ENCODE results near the gene PI4KB.
"Not testable (repeated sequence)": the region's sequence is repeated elsewhere in the genome, so short reads cannot be mapped to it uniquely, and the experiment has no call there.

PI4KB gene

GRCh38 chr1:151277249-151277648, 50.0 kb downstream of the PI4KB start:
- H3K4me3 ChIP-seq (replicated peaks; ENCODE audit: low read depth, low read length) = no peak overlapping the region
- TF ChIP-seq CTCF (IDR thresholded peaks at IDR 0.05; ENCODE audit: low read depth, low read length, missing control alignments) = no peak
- DNase-seq (ENCODE audit: extremely low read depth, low read depth) = no peak

- H3K4me3 ChIP-seq (replicated peaks; ENCODE audit: low read depth, low read length); DNase-seq (ENCODE audit: extremely low read depth, low read depth): not testable (repeated sequence)
Observed at GRCh38 chr1:151275341-151275740, 51.9 kb downstream of the PI4KB start.

- H3K4me3 ChIP-seq (replicated peaks; ENCODE audit: low read depth, low read length) = no peak overlapping the region
- TF ChIP-seq CTCF (IDR thresholded peaks at IDR 0.05; ENCODE audit: low read depth, low read length, missing control alignments) = no peak
- no peak for DNase-seq (ENCODE audit: extremely low read depth, low read depth)
Observed at GRCh38 chr1:151273924-151274466, 53.2 kb downstream of the PI4KB start.

- no peak overlapping the region for H3K4me3 ChIP-seq (replicated peaks; ENCODE audit: low read depth, low read length)
- TF ChIP-seq CTCF (IDR thresholded peaks at IDR 0.05; ENCODE audit: low read depth, low read length, missing control alignments) = no peak
- no peak for DNase-seq (ENCODE audit: extremely low read depth, low read depth)
Observed at GRCh38 chr1:151267760-151268159, 59.5 kb downstream of the PI4KB start.

- no peak for TF ChIP-seq CTCF (IDR thresholded peaks at IDR 0.05; ENCODE audit: low read depth, low read length, missing control alignments)
Observed at GRCh38 chr1:151266821-151267220, 60.4 kb downstream of the PI4KB start.

GRCh38 chr1:151266315-151266714, 60.9 kb downstream of the PI4KB start:
- DNase-seq (ENCODE audit: extremely low read depth, low read depth) = no peak
- no peak overlapping the region for H3K4me3 ChIP-seq (replicated peaks; ENCODE audit: low read depth, low read length)
- TF ChIP-seq CTCF (IDR thresholded peaks at IDR 0.05; ENCODE audit: low read depth, low read length, missing control alignments) = no peak

More at GRCh38 chr1:151266821-151267220, 60.4 kb downstream of the PI4KB start:
- no peak overlapping the region for H3K4me3 ChIP-seq (replicated peaks; ENCODE audit: low read depth, low read length)
- no peak for DNase-seq (ENCODE audit: extremely low read depth, low read depth)

- no peak overlapping the region for H3K4me3 ChIP-seq (replicated peaks; ENCODE audit: low read depth, low read length)
- no peak for TF ChIP-seq CTCF (IDR thresholded peaks at IDR 0.05; ENCODE audit: low read depth, low read length, missing control alignments)
Observed at GRCh38 chr1:151265446-151266236, 61.6 kb downstream of the PI4KB start.

More at GRCh38 chr1:151265446-151266236, 61.6 kb downstream of the PI4KB start:
- no peak for DNase-seq (ENCODE audit: extremely low read depth, low read depth)

Data from HFF-Myc (cell line).